Upper lobe of left lung (tissue), 4 donors: ENCODE results near the gene HK2.

Source experiments
- POLR2A ChIP-seq, 4 donors: fragments of 450-650 bp; IDR thresholded peaks; one replicate each; pipeline ENCODE4 v1.5.1; 2016 to 2017; ENCODE audit warnings: antibody characterized with exemption in 4 of 4, mild to moderate bottlenecking in 2 of 4
- TF ChIP-seq, protein P1 (sequence below), 6 experiments: fragments of 450-650 bp in 4 of 6; fragments of 200-600 bp in 2 of 6; sonication (generic) in 2 of 6; IDR thresholded peaks; one replicate each; pipeline ENCODE4 v1.5.1; 2016 to 2019; ENCODE audit warnings: antibody characterized with exemption in 6 of 6

DNA sequence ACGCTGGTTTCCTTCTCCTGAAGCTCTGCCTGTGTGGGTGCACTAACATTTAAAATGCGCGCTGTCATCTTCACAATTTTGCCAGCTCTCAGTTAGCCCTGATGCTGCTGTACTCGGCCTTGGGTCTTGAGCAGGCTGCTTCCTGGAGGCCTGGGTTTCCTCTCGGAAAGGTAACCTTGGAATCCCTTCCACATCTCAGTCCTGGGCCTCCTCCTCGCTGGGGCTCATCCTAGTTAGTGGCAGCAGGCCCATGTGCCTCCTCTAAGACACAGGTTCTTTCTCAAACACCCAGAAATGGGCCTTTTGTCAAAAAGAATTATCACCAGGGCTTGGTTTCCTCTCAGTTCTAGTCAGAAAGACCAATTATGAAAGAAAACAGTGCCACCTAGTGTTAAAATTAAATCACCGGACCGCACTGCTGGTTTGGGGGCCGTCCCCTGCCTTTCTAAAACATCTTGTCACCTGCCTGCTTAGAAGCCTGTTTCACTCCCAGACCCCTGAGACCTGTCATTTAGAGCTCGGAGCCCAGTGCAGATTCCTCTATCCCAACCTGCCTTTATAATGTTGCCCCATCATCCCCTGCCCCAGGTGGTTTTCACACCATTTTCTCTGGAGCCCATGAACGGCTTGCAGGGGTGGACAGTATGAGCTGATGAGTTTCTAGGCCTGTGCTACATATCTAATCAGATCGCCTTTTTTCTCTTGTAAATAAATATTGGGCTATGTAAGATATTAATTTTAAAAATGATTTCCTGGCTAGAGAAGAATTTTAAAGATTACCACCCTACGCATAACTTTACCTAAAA, 42.4 kb downstream of the HK2 start:
- no peak for TF ChIP-seq POLR2A (IDR thresholded peaks at IDR 0.05)
- TF ChIP-seq, protein P1, sequence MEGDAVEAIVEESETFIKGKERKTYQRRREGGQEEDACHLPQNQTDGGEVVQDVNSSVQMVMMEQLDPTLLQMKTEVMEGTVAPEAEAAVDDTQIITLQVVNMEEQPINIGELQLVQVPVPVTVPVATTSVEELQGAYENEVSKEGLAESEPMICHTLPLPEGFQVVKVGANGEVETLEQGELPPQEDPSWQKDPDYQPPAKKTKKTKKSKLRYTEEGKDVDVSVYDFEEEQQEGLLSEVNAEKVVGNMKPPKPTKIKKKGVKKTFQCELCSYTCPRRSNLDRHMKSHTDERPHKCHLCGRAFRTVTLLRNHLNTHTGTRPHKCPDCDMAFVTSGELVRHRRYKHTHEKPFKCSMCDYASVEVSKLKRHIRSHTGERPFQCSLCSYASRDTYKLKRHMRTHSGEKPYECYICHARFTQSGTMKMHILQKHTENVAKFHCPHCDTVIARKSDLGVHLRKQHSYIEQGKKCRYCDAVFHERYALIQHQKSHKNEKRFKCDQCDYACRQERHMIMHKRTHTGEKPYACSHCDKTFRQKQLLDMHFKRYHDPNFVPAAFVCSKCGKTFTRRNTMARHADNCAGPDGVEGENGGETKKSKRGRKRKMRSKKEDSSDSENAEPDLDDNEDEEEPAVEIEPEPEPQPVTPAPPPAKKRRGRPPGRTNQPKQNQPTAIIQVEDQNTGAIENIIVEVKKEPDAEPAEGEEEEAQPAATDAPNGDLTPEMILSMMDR (IDR thresholded peaks at IDR 0.05) = peak; percentile 51 to 75 (median 68)
